NCI-H2029 (cell line): ENCODE results near the gene ZFP36L2.

Source experiments
- DNase-seq: peaks from one replicate; lab custom pipeline; 2025; lab: John Stamatoyannopoulos, UW

ZFP36L2 gene

DNA sequence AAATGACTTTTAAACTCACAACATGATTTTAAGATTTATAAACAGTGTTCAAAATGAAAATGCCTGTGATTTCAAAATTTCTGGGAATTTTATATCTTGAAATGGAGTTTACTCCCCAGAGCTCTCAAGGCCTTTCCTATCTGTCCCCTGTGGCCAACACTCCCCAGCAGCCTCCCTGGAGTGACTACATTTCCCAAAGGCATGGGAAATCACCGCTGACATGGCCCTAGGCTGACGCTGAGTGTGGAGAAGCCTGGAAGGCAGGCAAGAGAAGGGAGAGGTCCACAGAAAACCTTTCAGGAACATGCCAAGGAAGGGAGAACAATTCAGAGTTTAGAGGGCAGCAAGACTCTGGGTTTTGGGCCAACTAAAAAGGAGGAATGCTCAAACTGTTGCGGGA lies 20.2 kb upstream of the ZFP36L2 start:
- DNase-seq: no peak

DNA sequence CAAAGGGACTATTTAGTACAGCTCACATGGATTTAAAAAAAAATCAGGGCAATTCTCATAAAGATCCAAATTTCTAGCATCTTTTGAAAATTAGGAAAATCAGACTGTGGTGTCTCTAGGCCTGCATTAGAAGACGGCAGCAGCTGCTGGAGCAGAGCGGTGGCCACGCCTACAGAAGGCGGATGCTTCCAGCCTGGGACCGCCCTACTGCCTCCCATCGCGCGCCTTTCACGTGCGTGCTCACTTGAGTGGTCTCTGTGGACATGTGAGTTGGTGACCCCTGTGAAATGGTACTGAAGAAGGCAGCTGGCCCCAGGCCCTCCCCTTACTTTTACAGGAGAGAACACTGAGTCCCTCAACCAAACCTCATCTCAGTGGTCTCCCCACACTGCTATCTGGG lies 15.2 kb upstream of the ZFP36L2 start:
- no peak for DNase-seq

DNA sequence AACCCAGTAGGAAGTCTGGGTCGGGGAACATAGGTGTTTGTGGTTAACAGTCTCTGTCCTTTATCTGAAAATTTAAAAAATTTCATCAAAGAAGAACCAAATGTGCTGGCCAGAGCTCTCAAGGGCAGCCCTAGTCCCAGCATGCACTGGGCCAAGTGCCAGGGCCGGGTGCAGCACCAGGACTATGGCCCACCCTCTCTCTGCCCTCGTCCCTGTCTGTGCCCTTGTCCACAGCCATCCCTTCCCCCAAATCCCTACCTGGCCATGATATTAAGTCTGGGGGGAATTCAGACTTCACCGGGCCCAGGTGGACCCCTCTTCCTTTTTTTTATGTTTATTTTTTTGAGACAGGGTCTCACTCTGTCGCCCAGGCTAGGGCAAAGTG lies 14.4 kb upstream of the ZFP36L2 start:
- no peak for DNase-seq

DNA sequence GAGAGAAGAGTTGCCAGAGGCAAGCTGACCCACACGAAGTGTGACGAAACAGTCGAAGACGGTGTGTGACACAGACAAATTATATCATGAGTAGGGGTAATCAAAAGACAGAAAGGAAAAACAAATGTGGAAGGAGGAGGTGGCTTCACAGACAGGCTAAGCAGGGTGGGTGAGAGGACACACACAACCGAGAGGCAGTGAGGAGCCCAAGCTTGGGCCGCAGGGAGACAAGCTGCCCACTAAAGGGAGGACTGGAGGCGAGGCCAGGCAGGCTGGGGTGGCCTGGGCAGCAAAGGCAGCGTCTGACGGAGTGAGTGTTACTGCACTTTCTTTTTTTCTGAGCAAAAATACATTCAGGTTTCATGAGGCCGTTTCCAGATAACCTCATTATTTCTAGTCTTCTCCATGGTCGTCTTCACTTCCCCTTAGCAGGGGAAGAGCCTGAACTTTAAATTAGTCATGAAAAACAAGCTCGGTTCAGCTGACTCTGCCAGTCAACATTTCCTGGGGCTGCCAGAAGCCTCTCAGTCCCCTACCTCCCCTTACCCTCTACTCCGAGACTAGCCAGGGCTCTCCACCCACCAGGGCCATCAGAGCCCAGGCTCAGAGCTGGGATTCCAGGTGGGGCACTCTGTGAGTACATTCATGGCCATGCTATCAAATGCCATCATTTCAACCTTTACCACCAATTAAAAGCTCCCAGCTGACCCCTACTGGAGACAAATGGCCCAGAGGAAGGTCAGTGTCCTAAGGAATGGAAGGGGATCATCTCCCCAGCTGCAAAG lies 13.8 kb upstream of the ZFP36L2 start:
- no peak for DNase-seq

DNA sequence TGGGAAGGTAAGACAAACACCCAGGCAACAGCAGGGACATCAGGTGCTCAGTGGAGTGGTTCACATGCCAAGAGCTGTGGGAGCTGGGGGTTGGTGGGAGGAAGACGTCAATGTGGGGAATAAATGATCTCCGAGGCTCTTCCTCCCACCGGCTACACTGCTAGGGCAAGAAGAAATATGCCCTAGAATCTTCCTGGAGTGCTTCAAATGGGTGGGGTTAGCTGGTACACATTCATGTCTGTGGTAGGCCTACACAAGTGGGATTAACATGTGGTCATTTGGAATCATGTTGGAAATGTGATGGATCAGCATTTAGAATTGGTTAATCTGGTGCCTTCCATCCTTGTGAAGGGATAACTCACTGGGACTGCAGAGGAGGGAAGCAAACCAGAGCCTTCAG lies 12.4 kb upstream of the ZFP36L2 start:
- DNase-seq: no peak

DNA sequence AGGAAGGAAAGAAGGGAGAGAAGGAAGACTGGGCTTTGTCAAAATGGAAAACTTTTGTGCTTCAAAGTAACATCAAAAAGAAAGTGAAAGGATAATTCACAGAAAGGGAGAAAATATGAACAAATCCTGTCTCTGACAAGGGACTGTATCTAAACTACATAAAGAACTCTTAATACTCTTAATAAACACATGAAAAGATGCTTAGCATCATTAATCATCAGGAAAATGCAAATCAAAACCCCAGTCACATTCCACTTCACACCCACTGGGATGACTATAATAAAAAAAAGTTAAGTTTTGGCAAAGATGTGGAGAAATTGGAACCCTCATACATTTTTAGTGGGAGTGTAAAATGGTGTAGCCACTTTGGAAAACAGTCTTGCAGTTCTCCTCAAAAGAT lies 11.8 kb upstream of the ZFP36L2 start:
- no peak for DNase-seq

DNA sequence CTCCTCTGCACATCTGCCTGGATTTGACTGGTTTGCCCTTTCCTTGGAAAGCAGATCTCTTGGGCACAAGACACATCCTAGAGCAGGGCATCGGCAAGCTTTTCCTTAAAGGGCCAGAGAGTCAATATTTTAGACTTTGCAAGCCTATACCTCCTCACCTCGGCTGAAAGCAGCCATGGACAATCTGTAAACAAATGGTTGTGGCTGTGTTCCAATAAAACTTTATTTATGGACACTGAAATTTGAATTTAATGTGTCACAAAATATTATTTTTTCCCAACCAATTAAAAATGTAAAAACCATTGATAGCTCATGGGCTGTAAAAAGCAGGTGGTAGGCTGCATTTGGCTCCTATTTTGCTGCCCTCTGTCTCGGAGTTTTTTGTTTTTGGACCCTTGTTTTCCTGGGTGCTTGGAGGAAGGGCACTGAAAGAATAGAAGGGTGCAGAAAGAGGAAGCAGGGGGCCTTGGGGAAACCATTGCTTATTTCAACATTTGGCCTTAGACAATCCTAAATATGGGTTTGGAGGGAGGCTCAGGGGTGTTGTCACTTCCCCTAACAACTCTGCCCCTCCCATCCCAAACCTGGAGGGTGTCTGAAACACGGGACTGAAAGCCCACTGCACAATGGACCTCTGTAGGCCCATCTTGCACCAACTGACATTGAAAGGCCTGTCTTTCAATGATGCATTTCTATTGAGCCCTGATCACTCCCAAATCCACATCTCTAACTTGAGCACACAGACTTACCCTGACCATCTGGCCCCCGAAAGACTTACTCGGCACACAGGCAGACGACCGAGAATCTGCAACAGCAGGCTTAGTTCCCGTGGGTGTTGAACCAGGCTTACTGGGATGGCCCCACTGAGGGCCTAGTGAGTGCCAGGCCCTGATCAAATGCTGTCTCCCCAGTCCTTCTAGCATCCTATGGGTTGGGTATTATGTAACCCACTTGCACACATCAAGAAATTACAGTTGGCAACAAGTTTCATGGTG lies 7.1 kb upstream of the ZFP36L2 start:
- DNase-seq: no peak

DNA sequence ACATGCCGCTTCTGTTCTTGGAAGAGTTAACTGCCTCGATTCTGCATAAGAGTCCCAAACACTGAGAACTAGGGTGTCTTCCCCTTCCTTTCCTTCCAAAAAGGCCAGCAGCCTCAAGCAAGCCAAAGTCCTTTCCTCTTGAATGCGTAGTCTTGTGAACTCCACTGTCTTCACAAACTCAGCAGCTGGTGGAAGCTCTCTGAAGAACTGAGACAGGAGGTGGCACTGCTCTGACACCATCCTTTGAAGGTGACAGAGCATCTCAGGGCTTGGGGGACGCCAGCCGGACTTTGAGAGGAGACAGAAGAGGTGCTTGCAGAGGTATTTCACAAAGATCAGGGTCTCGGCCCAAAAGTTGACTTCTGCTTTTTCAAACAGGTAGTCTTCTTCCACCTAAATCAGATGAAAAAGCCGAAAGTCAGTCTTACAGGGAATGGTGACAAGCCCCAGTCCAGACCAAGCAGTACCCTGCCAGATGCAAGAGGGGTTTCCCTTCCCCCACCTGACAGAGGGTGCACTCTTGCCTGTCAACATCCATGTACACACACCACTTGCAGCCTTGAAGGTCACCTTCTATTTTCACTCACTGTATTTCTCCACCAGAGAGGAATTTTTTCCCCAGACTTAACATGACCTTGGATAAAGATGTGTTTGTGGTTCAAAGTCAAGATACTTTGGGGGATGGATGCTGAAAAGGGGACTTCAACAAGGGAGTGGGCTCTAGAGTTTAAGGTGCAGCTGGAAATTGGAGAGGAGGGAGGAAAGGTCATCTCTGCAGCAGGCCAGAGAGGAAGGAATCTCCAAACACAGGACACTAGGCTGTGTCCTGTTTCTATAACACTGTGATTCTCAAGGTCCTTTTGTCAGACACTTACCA lies 4.8 kb upstream of the ZFP36L2 start:
- DNase-seq: no peak

DNA sequence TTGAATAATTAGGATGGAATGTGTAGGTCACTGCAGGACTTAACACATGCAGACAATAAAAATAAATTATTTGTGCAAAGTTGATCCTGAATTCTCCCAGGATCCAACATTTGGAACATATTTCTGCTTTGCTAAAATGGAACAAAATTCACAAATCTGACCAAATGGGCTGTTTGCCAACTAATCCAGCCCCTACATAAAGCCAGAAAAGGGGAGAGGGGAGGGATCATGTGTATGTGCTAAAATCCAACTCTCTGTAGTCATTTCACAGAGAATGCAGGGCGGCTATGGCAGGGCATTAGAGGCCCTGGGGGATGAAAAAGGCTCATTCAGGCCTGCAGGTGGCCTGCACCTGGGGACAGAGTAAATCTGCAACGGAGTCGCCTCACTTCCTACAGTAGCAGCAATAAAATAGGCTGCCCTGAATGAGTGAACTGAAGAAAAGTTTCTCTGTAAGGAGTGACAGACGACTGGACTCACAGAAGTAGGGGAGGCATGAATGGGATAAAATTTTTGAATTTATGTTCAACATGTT lies 4.0 kb upstream of the ZFP36L2 start:
- no peak for DNase-seq

DNA sequence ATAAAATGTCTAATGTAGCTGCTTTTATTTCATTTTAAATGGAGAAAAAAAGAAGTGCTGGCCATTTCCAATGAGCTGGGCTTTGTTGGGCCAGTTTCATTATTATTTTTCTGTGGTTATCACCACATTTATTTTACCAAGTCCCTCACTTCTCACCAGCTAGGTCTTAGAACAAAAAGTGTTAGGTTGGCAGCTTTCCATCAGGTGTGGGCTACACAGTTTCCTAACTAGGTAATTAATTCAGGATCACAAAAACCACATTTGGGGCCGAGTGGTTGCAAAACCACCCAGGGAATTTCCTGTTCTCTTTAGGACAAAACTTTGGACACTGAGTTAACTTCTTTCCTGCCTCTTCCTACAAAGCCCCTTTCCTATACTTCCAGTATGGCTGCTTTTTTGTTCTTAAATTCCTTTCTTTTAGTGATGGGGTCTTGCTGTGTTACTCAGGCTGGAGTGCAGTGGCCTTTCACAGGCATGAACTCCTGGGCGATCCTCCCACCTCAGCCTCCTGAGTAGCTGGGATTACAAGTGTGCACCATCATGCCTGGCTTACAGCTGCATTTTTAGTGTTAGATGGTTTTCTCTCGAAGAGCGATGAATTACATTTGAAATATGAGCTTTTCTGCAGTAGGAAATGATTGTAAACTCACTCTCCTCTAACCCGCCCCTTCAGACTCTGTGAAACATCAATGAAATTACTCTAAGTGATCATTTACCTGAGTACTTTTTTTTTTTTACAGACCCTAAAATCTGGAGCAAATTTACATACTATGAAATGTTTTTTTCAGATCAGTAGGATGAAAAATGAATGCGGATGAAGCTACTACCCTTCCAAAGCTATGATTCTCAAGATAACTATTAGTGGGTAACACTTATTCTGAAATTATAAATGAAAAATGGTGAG lies 2.6 kb upstream of the ZFP36L2 start:
- DNase-seq: no peak

DNA sequence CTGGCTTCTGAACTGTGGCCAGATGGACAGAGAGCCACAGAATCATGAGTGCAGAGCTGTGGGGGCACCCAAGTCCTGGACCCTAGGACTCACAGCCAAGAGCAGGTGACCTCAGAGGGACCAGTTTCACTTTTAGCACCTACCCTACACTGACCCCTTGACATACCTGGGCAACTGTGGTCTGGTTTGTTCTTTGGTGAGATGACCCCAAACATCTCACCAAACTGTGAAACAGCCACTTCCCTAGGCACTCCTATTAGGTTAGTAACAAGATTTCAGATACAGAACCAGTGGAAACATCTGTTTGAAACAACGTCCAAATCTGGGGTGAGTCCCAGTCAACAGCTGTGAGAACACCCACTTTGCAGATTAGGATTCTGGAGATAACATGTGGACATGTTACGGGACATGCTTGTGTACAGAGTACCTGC lies 1.9 kb upstream of the ZFP36L2 start:
- no peak for DNase-seq

DNA sequence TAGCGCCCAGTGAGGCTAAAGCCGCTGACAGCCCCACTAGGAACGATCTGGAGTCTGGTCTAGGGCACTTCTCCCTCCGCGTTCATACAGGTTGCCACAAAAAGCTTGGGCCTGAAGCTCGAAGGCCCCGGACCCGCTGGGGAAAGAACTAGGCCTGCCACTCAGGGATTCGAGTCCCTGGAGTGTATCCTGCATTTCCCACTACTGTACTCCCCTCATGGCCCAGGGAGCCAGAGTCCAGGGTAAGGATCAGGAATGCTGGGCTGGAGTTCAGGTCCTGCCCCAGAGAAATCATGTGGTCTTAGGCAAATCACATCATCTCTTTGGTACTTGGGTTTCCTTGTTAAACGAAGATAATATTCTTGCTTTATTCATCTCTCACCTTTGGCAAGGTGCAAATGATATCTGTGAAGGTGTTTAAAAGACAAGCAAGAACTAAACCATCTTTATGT lies 1.4 kb upstream of the ZFP36L2 start:
- DNase-seq: no peak

DNA sequence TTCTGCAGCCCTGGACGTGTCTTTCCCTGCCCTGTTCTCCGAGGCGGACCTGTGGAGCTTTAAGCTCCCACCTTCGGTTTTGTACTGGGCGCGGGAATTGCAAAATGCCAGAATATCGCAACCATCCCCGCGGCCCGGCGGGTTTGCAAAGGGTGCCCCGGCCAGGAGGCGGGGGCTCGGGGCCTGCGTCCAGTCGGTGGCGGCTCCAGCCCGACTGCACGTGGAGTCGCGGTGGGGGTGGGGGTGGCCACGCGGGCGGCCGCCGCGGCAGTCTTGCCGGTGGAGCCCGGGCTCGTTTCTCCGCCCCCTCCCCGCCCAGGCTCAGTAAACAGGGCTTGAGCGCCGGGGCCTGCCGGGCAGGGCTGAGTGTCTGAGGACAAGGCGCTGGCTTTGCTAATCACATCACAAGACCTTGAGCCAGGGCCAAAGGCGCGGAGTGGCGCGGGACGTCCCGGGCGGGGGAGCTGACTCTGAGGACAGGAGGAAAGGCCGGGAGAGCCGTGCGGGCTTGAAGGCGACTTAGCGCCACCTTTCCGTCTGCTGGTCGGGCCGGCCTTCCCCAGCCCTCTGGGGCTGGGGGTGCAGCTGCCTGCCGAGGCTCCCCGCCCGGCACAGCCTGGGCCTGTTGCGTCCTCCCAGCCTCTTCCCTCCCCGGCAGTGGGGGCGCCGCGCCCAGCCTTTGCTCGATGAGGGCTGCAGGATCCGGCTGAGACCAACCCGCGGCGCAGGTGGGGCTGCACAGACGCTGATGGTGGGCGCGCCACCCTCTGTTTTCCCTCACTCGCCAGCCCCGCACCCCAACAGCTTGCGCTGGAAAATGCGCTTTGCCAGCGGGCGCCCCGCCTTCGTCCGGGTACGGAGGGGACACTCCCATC lies 786 bp upstream of the ZFP36L2 start:
- DNase-seq: peak; percentile 53

DNA sequence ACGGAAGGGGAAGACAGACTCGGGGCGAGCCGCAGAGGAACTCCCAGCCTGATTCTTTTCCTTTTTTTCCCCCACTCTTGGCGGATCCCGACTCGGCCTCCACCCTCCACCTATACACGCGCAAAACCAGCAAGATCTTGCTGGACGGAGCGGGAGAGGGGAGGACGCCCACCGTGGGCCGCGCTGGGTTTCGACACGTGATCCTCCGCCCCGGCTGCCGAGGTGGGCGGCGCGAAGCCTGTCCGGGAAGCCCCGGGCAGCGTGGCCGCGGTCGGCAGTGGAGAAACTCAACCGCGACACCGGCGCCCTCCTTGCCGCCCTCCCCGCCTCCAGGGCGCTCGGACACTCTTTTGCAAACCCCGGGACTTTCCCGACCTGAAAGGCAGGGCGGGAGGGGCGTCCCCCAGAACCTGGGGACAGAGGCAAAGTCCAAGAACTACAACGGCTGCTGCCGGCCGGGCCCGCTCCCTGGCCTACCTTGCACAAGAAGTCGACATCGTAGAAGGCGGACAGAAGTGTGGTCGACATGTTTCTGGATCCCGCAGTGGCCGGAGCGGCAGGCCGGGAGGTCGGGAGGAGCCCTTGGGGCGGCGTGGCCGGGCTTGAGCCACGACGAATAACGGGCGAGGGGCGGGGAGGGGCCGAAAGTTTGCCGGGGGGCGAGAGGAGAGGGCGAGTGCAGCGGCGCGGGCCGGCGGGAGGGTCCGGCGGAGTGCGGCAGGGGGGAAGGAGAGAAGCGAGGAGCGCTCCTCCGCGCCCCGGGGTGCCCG lies 433 bp downstream of the ZFP36L2 start:
- DNase-seq: peak; percentile 11

DNA sequence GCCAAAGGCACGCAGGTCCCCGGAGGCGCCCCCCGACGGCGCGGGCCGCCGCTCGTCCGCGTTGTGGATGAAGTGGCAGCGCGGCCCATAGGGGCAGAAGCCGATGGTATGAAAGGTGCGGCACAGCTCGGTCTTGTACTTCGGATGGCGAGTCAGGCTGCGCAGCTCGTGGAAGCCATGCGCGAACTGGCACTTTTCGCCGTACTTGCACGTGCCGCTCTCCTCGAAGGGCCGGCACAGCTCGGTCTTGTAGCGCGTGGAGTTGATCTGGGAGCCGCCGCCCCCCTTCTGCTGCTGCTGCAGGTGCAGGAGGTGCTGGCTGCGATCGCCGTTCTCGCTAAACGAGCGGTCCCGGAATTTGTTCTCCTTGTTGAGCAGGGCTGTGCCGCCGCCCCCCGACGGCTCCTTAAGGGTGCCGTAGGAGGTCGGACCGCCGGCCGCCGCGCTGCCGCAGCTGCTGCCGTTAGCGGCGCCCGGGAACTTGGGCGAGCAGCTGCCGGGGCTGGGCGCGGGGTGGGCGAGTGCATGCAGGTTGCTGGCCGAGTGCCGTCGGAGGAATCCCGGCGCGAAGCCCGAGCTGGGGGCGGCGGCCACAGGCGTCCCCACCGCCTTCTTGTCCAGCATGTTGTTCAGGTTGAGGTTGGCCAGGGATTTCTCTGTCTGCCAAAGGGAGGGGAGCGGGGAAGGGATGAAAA lies 1.2 kb downstream of the ZFP36L2 start:
- DNase-seq: no peak

DNA sequence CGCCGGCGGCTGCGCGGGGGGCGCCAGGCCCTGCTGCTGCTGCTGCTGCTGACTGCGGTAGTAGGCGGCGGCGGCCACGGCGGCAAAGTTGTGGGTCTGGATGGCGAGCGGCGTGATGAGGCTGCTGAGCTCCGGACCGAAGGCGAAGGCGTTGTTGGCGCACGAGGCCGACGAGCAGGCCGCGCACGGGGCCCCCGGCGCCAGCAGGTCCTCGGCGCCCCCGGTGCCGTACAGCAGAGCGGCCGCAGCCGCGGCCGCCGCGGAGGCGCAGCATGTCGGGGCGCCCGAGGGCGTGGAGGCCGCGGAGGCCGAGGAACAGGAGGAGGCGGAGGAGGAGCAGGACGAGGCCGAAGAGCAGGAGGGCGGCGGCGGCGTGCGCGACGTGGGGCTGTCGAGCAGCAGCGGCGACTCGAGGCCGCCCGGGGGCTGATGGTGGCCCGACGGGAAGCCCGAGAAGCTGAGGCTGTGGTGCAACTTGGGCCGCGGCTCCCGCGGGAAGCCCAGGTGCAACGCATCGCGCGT lies 1.8 kb downstream of the ZFP36L2 start:
- no peak for DNase-seq

DNA sequence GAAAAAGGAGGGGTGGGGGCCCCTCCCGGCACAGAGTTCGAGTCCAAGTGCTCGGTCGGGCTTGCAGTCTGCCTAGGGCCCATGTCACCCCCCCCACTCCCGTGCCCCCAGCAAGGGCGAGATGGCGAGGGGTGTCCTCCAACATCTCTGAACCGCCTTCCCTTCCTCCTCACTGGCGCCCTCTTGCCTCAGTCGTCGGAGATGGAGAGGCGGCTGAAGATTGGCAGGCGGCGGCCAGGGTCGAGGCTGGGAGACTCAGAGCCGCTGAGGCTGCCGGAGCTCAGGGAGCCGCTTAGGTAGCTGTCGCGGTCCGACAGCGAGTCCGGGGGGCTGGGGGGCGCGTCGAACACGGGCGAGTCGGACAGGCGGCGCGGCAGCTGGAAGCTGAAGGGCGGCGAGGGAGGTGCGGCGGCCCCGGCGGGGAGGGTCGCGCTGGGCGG lies 2.3 kb downstream of the ZFP36L2 start:
- no peak for DNase-seq

DNA sequence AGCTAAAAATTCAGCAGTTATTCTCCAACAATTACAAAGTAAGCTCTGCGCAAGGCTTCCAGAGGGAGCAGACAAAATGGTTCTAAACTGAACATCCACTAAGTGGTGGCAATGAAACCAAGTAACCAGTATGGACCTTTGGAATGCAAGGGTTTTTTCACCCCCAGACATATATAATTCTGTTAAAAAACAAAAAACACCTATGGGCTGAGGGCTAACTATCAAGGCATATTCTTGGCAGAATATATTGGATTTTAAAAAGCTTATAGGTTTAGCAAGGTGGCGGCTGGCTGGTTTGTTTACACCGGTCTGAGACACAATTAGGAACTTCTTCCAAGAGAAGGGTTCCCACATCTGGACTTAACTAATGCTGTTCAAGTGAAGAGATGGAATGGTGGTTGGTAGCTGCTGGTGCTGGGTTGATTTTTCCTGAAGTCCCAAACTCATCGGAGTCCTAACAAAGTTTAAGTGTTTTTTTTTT lies 2.8 kb downstream of the ZFP36L2 start:
- no peak for DNase-seq
